Hippocampal formation (tissue), 2 donors: ENCODE results near the gene SLIT1.

Experiments
- DNase-seq, 2 donors: peaks; one replicate each; lab custom pipeline; 2025; lab: John Stamatoyannopoulos, UW

The SLIT1 gene

GRCh38 chr10:97140049-97140846, 45.5 kb downstream of the SLIT1 start:
- no peak for DNase-seq

- no peak for DNase-seq
Observed at GRCh38 chr10:97139651-97140048, 46.1 kb downstream of the SLIT1 start.

GRCh38 chr10:97138846-97139245, 46.9 kb downstream of the SLIT1 start:
- DNase-seq = no peak

GRCh38 chr10:97138174-97138573, 47.6 kb downstream of the SLIT1 start:
- no peak for DNase-seq

- DNase-seq = no peak
Observed at GRCh38 chr10:97136756-97137155, 49.0 kb downstream of the SLIT1 start.

GRCh38 chr10:97135464-97135863, 50.3 kb downstream of the SLIT1 start:
- DNase-seq = no peak

GRCh38 chr10:97134983-97135382, 50.8 kb downstream of the SLIT1 start:
- DNase-seq = no peak

- no peak for DNase-seq
Observed at GRCh38 chr10:97134110-97134509, 51.6 kb downstream of the SLIT1 start.

- no peak for DNase-seq
Observed at GRCh38 chr10:97132273-97132672, 53.5 kb downstream of the SLIT1 start.

GRCh38 chr10:97131666-97132065, 54.1 kb downstream of the SLIT1 start:
- no peak for DNase-seq

GRCh38 chr10:97131181-97131628, 54.6 kb downstream of the SLIT1 start:
- DNase-seq = no peak

GRCh38 chr10:97129666-97130065, 56.1 kb downstream of the SLIT1 start:
- DNase-seq = no peak

- peak in 1 of 2 donors; percentile 15 for DNase-seq
Observed at GRCh38 chr10:97128516-97129154, 57.1 kb downstream of the SLIT1 start.

- no peak for DNase-seq
Observed at GRCh38 chr10:97128039-97128492, 57.7 kb downstream of the SLIT1 start.

GRCh38 chr10:97127509-97127908, 58.2 kb downstream of the SLIT1 start:
- DNase-seq = no peak

- no peak for DNase-seq
Observed at GRCh38 chr10:97124211-97124610, 61.5 kb downstream of the SLIT1 start.

GRCh38 chr10:97123765-97124164, 62.0 kb downstream of the SLIT1 start:
- DNase-seq = no peak

- DNase-seq = no peak
Observed at GRCh38 chr10:97121041-97121440, 64.7 kb downstream of the SLIT1 start.

GRCh38 chr10:97120370-97120769, 65.4 kb downstream of the SLIT1 start:
- no peak for DNase-seq

GRCh38 chr10:97119058-97119745, 66.6 kb downstream of the SLIT1 start:
- no peak for DNase-seq

- no peak for DNase-seq
Observed at GRCh38 chr10:97117372-97117771, 68.4 kb downstream of the SLIT1 start.

GRCh38 chr10:97116462-97117162, 69.1 kb downstream of the SLIT1 start:
- DNase-seq = no peak
